HepG2 (cell line): ENCODE measurements around the gene CARD9. TPM values are rescaled to one million over a fixed set of nuclear protein-coding genes. Genes with fewer than 3 reads are reported as not detected.
A peak's percentile ranks its signal among the peaks of the same experiment; 100 is the strongest.

Experiments
- CC2D1A ChIP-seq: sonication (generic); formaldehyde crosslinking; IDR thresholded peaks from 2 replicates; pipeline ENCODE4 v1.8.1; 2023; ENCODE audit warnings: mild to moderate bottlenecking, missing genetic modification reagents
- CHCHD3 ChIP-seq: sonication (generic); formaldehyde crosslinking; IDR thresholded peaks from 2 replicates; pipeline ENCODE4 v1.8.0; 2022; ENCODE audit warnings: mild to moderate bottlenecking, missing genetic modification reagents, moderate library complexity
- CHD2 ChIP-seq: IDR thresholded peaks from 2 replicates; pipeline ENCODE4 v1.6.1; 2011; ENCODE audit warnings: low read depth, low read length, improper control_type of control experiment
- CREB1 ChIP-seq, 2 experiments: fragments of 450-650 bp in 1 of 2; IDR thresholded peaks; 2 replicates each; pipeline ENCODE4 v1.6.1; 2016 to 2017; ENCODE audit warnings: control low read depth in 1 of 2, mild to moderate bottlenecking in 1 of 2, missing compliant biosample characterization in 1 of 2, missing genetic modification characterization in 1 of 2
- EEA1 ChIP-seq: sonication (generic); formaldehyde crosslinking; IDR thresholded peaks from 2 replicates; pipeline ENCODE4 v1.5.1; 2020; ENCODE audit warnings: mild to moderate bottlenecking, missing genetic modification reagents, borderline replicate concordance
- HNF4G ChIP-seq, 2 experiments: sonication (generic) in 1 of 2; formaldehyde crosslinking in 1 of 2; IDR thresholded peaks; 2 replicates each; pipeline versions ENCODE4 v1.4.0 to v1.6.1; 2011 to 2020; ENCODE audit warnings: borderline replicate concordance in 2 of 2, low read depth in 2 of 2, mild to moderate bottlenecking in 2 of 2, low read length in 1 of 2, missing genetic modification reagents in 1 of 2, moderate library complexity in 1 of 2
- MED8 ChIP-seq: sonication (generic); formaldehyde crosslinking; IDR thresholded peaks from 2 replicates; pipeline ENCODE4 v1.8.1; 2023; ENCODE audit warnings: mild to moderate bottlenecking, missing genetic modification reagents; ENCODE audit not compliant: insufficient replicate concordance
- MYPOP ChIP-seq: sonication (generic); formaldehyde crosslinking; IDR thresholded peaks from 2 replicates; pipeline ENCODE4 v1.8.1; 2023; ENCODE audit warnings: mild to moderate bottlenecking, moderate library complexity, missing genetic modification reagents
- PAXIP1 ChIP-seq: sonication (generic); formaldehyde crosslinking; conservative IDR thresholded peaks from 2 replicates; pipeline ENCODE4 v1.4.0; 2020; ENCODE audit warnings: mild to moderate bottlenecking, missing genetic modification reagents, moderate library complexity
- RFX3 ChIP-seq: IDR thresholded peaks from 2 replicates; pipeline ENCODE4 v1.6.1; 2016; ENCODE audit warnings: missing biosample characterization, missing genetic modification reagents
- SALL1 ChIP-seq: sonication (generic); formaldehyde crosslinking; IDR thresholded peaks from 2 replicates; pipeline ENCODE4 v1.8.0; 2022; ENCODE audit warnings: mild to moderate bottlenecking, missing genetic modification reagents
- ZBTB46 ChIP-seq: sonication (generic); formaldehyde crosslinking; IDR thresholded peaks from 2 replicates; pipeline ENCODE4 v1.4.0; 2020; ENCODE audit warnings: mild to moderate bottlenecking, missing genetic modification reagents, borderline replicate concordance
- ZNF740 ChIP-seq: sonication (generic); formaldehyde crosslinking; IDR thresholded peaks from 2 replicates; pipeline ENCODE4 v1.4.0; 2020; ENCODE audit warnings: missing genetic modification reagents
- ZNF777 ChIP-seq: sonication (generic); formaldehyde crosslinking; IDR thresholded peaks from 2 replicates; pipeline ENCODE4 v1.4.0; 2020; ENCODE audit warnings: missing genetic modification reagents
- polyA plus RNA-seq, 8 experiments: library from polyadenylated mRNA; depleted of rRNA in 3 of 8; stranded (reverse) in 7 of 8; unstranded in 1 of 8; fragments of >200 nt; fragmentation: Illumina TruSeq in 4 of 8; extraction: Trizol in 4 of 8; gene quantifications; 2 replicates each; pipeline versions ENCODE4 v1.2.1 to v1.2.3, GENCODE V29; 2011 to 2016; ENCODE audit warnings: low read depth in 4 of 8, missing spikeins in 1 of 8, mixed read lengths in 1 of 8; ENCODE audit not compliant: insufficient read depth in 1 of 8
- total RNA-seq, 5 experiments: library from RNA; depleted of rRNA; stranded (reverse); fragments of >200 nt; fragmentation: Illumina TruSeq; extraction: Trizol; gene quantifications; 2 replicates each; pipeline ENCODE4 v1.2.3, GENCODE V29; 2016; ENCODE audit warnings: low read depth in 1 of 5

The CARD9 gene
- total and polyA plus RNA-seq, 2 of the 13 experiments (the other 11 are each of a cell fraction or from before 2014, with no cell fraction given): 3.3 to 7.4 TPM

GRCh38 chr9:136410500-136411287, 37.2 kb upstream of the CARD9 start, which contains the start of the genes ENTR1 and PMPCA (continued):
- no peak; the same call in 1 of the 2 replicates for TF ChIP-seq MYPOP (CRISPR knock-in tag)
- TF ChIP-seq PAXIP1 (CRISPR knock-in tag): 0 out of 2 replicates have a peak, but pooled peaks have one; percentile 14
- 0 out of 2 replicates have a peak, but pooled peaks have one; percentile 45 for TF ChIP-seq CC2D1A (CRISPR knock-in tag)
- peak; percentile 69 for TF ChIP-seq SALL1 (CRISPR knock-in tag)
- peak; percentile 35; the same call in 1 of the 2 replicates for TF ChIP-seq ZNF740
- no peak for TF ChIP-seq HNF4G (IDR thresholded peaks at IDR 0.05; ENCODE audit: borderline replicate concordance, low read depth, low read length)
- 0 out of 2 replicates have a peak, but pooled peaks have one; percentile 45 for TF ChIP-seq HNF4G (CRISPR knock-in tag; IDR thresholded peaks at IDR 0.05; ENCODE audit: borderline replicate concordance, low read depth)
- TF ChIP-seq CHCHD3 (CRISPR knock-in tag): 0 out of 2 replicates have a peak, but pooled peaks have one; percentile 62
- TF ChIP-seq ZBTB46 (CRISPR knock-in tag): no peak
- TF ChIP-seq MED8 (CRISPR knock-in tag): peak; percentile 77
- TF ChIP-seq ZNF777 (CRISPR knock-in tag): peak; percentile 84
- 0 out of 2 replicates have a peak, but pooled peaks have one; percentile 35 for TF ChIP-seq EEA1
- TF ChIP-seq CREB1 (IDR thresholded peaks at IDR 0.05): peak; percentile 88
- TF ChIP-seq CREB1 (CRISPR knock-in tag; IDR thresholded peaks at IDR 0.05): peak; percentile 94
- peak; percentile 68 for TF ChIP-seq CHD2
- no peak for TF ChIP-seq RFX3
